MM.1S (cell line): Measurements from ENCODE around the gene IL15.
"Not testable (repeated sequence)": the region's sequence is repeated elsewhere in the genome, so short reads cannot be mapped to it uniquely, and the experiment has no call there.

Experiments
- CTCF ChIP-seq: fragments of 300-600 bp; sonication (generic); IDR thresholded peaks from 2 replicates; pipeline ENCODE4 v1.5.1; 2016; ENCODE audit warnings: antibody characterized with exemption, low read length, mixed read lengths
- EZH2phosphoT487 ChIP-seq: fragments of 300-600 bp; sonication (generic); IDR thresholded peaks from 2 replicates; pipeline ENCODE4 v1.6.1; 2018; ENCODE audit warnings: antibody characterized with exemption, low read length

GRCh38 chr4:141604683-141605082, 31.7 kb upstream of the IL15 start:
- TF ChIP-seq EZH2phosphoT487, CTCF: not testable (repeated sequence)
